ENCODE measurements around the gene EPG5. TPM values are rescaled to one million over a fixed set of nuclear protein-coding genes. Genes with fewer than 3 reads are reported as not detected.
A peak's percentile ranks its signal among the peaks of the same experiment; 100 is the strongest.

Gene EPG5
- total RNA-seq, 1 experiment from 2014 or later: 12.9 TPM

DNA sequence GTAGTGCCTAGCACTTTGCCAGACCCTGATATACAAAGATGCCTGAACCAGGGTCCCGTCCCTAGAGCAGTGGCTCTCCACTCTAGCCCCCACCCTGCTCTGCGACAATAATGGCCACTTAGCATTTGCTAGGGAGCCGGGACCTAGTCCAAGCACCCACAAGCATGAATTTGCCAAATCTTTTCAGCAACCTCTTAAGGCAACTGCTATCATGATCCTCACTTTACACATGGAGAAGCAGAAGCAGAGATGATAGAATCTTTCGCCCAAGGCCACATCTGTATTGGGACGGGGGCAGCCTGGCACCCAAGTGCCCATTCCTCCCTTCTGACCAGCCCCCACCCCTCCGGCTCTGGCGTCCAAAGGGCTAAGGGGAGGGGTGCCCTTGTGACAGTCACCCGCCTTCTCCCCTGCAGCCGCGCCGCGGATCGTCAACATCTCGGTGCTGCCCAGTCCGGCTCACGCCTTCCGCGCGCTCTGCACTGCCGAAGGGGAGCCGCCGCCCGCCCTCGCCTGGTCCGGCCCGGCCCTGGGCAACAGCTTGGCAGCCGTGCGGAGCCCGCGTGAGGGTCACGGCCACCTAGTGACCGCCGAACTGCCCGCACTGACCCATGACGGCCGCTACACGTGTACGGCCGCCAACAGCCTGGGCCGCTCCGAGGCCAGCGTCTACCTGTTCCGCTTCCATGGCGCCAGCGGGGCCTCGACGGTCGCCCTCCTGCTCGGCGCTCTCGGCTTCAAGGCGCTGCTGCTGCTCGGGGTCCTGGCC lies 128.6 kb downstream of the EPG5 start:
- Histone ChIP-seq H3K9me3 (ENCODE audit: control insufficient read depth, insufficient read depth, low read depth, low read length) (no peaks in the 10 kb centered on the region), H3K36me3 (ENCODE audit: control insufficient read depth, insufficient read depth, low read length) (no peaks in the 10 kb centered on the region), H3K27ac (ENCODE audit: low read length) (0 out of 2 replicates have a peak overlapping the region, but pooled peaks have one; percentile 17), H3K4me3 (ENCODE audit: low read depth in 2 of 2, low read length in 2 of 2) (no peak overlapping the region; a peak in 1 of 4 replicates), H3K4me1 (ENCODE audit: control insufficient read depth, insufficient read depth, low read length) (peaks cover 3% of the 10 kb centered on the region; the same call in 1 of the 2 replicates), H3K27me3 (ENCODE audit: control insufficient read depth, insufficient read depth, low read length) (no peaks in the 10 kb centered on the region)
- TF ChIP-seq, protein P1, sequence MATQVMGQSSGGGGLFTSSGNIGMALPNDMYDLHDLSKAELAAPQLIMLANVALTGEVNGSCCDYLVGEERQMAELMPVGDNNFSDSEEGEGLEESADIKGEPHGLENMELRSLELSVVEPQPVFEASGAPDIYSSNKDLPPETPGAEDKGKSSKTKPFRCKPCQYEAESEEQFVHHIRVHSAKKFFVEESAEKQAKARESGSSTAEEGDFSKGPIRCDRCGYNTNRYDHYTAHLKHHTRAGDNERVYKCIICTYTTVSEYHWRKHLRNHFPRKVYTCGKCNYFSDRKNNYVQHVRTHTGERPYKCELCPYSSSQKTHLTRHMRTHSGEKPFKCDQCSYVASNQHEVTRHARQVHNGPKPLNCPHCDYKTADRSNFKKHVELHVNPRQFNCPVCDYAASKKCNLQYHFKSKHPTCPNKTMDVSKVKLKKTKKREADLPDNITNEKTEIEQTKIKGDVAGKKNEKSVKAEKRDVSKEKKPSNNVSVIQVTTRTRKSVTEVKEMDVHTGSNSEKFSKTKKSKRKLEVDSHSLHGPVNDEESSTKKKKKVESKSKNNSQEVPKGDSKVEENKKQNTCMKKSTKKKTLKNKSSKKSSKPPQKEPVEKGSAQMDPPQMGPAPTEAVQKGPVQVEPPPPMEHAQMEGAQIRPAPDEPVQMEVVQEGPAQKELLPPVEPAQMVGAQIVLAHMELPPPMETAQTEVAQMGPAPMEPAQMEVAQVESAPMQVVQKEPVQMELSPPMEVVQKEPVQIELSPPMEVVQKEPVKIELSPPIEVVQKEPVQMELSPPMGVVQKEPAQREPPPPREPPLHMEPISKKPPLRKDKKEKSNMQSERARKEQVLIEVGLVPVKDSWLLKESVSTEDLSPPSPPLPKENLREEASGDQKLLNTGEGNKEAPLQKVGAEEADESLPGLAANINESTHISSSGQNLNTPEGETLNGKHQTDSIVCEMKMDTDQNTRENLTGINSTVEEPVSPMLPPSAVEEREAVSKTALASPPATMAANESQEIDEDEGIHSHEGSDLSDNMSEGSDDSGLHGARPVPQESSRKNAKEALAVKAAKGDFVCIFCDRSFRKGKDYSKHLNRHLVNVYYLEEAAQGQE (IDR thresholded peaks at IDR 0.05; ENCODE audit: insufficient read depth in 1 of 2, low read depth in 2 of 2, low read length in 1 of 2): no peak
- no peak for TF ChIP-seq SIN3A (IDR thresholded peaks at IDR 0.05; ENCODE audit: borderline replicate concordance, insufficient read depth, low read depth, low read length)
- no peak for TF ChIP-seq TCF7L2 (IDR thresholded peaks at IDR 0.05; ENCODE audit: low read depth, low read length)
- ATAC-seq (no peak), DNase-seq (ENCODE audit: low read depth, low spot score) (no peak)
- in situ Hi-C loops (cut with HindIII; ENCODE audit: low pct_unique_long_range_greater_than_20kb, low sequenced_read_pairs): no loop called here
- BruUV-seq (replicated peaks): no TSS peak
- ChIA-PET CTCF (no interaction called here), POLR2A (no interaction called here)
- intact Hi-C loops (cut with micrococcal nuclease; ENCODE audit: unreplicated experiment): loop anchor here (2.0 to 5.0 kb wide), 2 partner anchors 116 to 148 kb away; partner anchors contain the start of gene SLC14A1

DNA sequence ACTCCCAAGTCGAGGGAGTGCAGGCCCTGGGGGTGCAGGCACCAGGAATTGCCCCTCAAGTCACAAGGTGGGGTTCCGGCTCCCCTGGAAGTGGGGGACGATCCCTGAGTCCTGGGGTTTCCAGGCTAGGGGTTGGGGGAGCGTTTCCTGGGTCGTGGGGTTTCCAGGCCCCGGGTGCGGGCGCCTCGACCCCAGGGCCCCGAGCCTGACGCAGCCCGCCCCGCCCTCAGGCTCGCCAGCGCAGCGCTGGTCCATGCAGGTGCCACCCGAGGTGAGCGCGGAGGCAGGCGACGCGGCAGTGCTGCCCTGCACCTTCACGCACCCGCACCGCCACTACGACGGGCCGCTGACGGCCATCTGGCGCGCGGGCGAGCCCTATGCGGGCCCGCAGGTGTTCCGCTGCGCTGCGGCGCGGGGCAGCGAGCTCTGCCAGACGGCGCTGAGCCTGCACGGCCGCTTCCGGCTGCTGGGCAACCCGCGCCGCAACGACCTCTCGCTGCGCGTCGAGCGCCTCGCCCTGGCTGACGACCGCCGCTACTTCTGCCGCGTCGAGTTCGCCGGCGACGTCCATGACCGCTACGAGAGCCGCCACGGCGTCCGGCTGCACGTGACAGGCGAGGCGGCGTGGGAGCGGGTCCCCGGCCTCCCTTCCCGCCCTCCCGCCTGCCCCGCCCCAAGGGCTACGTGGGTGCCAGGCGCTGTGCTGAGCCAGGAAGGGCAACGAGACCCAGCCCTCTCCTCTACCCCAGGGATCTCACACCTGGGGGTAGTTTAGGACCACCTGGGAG lies 129.7 kb downstream of the EPG5 start:
- CTCF ChIA-PET: no interaction called here
- peak; percentile 54 for ATAC-seq
- in situ Hi-C loops (cut with HindIII; ENCODE audit: low pct_unique_long_range_greater_than_20kb, low sequenced_read_pairs): no loop called here
- no peak for DNase-seq (ENCODE audit: low read depth, low spot score)
- Histone ChIP-seq H3K36me3 (ENCODE audit: control insufficient read depth, insufficient read depth, low read length) (no peaks in the 10 kb centered on the region), H3K27me3 (ENCODE audit: control insufficient read depth, insufficient read depth, low read length) (no peaks in the 10 kb centered on the region), H3K4me3 (ENCODE audit: low read depth in 2 of 2, low read length in 2 of 2) (peak overlapping the region in 1 of 2 experiments; percentile 11; a peak in 1 of 4 replicates), H3K4me1 (ENCODE audit: control insufficient read depth, insufficient read depth, low read length) (peaks cover 3% of the 10 kb centered on the region; the same call in 1 of the 2 replicates), H3K9me3 (ENCODE audit: control insufficient read depth, insufficient read depth, low read depth, low read length) (no peaks in the 10 kb centered on the region), H3K27ac (ENCODE audit: low read length) (no peak overlapping the region)
- TF ChIP-seq, protein P2, sequence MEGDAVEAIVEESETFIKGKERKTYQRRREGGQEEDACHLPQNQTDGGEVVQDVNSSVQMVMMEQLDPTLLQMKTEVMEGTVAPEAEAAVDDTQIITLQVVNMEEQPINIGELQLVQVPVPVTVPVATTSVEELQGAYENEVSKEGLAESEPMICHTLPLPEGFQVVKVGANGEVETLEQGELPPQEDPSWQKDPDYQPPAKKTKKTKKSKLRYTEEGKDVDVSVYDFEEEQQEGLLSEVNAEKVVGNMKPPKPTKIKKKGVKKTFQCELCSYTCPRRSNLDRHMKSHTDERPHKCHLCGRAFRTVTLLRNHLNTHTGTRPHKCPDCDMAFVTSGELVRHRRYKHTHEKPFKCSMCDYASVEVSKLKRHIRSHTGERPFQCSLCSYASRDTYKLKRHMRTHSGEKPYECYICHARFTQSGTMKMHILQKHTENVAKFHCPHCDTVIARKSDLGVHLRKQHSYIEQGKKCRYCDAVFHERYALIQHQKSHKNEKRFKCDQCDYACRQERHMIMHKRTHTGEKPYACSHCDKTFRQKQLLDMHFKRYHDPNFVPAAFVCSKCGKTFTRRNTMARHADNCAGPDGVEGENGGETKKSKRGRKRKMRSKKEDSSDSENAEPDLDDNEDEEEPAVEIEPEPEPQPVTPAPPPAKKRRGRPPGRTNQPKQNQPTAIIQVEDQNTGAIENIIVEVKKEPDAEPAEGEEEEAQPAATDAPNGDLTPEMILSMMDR (IDR thresholded peaks at IDR 0.05): peak; percentile 24
- TF ChIP-seq, protein P1 (IDR thresholded peaks at IDR 0.05; ENCODE audit: insufficient read depth in 1 of 2, low read depth in 2 of 2, low read length in 1 of 2): no peak
- POLR2A ChIA-PET: no interaction called here
- no TSS peak for BruUV-seq (replicated peaks)
- intact Hi-C loops (cut with micrococcal nuclease; ENCODE audit: unreplicated experiment): loop anchor here (2.0 to 5.0 kb wide), 2 partner anchors 115 to 147 kb away; partner anchors contain the start of gene SLC14A1

All from Panc1 (cell line).